NCI-H69 (cell line): Measurements from ENCODE around the gene DNAJC6.
"Not testable (repeated sequence)": the region's sequence is repeated elsewhere in the genome, so short reads cannot be mapped to it uniquely, and the experiment has no call there.

ENCODE experiments used
- DNase-seq: peaks from one replicate; lab custom pipeline; 2025; lab: John Stamatoyannopoulos, UW

The DNAJC6 gene

GRCh38 chr1:65309304-65310077, at the start of gene DNAJC6:
DNAJC6 (plus strand) TSS chr1:65309543; CDS start chr1:65309746, 203 bp downstream.
- DNase-seq: peak; percentile 91

- no peak for DNase-seq
Measured at GRCh38 chr1:65259816-65260215, 49.5 kb upstream of the DNAJC6 start.

DNA sequence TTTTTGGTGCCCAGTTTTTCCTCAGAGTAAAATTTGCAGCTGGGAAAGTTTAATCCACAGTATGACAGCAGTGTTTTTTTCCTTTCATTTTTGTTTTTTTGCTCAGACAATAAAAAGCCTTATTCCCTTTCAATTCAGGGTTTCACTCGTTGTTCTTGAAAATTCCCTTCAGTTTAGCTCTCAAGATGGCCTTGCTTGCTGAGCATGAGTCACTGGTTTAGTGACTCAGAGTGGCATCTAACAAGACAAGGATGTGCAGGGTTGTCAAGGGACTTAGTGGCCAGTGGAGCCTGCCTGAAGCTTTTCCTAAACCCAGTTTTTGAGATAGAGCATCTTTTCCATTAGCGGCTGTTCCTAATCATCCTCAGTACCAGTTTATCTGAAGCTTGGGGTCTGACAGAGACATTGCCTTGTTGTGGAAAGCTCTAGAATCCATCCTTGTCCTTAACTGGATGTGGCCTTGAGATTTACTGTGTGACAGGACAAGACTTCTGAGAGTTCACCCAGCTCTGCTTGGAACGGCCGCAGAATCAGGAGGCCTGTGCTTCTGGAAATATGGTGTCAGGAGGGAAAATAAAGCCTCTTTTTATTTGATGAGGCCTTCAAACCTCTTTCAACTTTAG, 48.4 kb upstream of the DNAJC6 start:
- peak; percentile 5 for DNase-seq

DNA sequence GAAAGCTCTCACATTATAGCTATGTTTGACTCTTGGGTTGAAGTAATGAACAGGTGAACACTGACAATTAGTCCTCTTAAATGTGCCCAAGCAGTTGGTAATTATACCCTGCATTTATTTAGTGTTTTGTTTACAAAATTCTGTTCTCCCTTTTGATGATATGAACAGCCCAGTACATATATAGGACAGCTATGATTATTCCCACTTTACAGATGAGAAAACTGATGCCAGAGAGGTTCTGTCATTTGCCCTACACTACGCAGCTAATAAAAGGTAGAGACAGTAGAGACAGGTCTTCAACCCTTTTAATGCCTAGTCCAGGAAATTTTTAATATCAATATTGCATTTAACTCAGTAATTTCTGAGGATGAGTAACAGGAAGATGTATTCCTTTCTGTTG, 46.1 kb upstream of the DNAJC6 start:
- no peak for DNase-seq

GRCh38 chr1:65264197-65264929, 45.0 kb upstream of the DNAJC6 start:
- peak; percentile 92 for DNase-seq

DNA sequence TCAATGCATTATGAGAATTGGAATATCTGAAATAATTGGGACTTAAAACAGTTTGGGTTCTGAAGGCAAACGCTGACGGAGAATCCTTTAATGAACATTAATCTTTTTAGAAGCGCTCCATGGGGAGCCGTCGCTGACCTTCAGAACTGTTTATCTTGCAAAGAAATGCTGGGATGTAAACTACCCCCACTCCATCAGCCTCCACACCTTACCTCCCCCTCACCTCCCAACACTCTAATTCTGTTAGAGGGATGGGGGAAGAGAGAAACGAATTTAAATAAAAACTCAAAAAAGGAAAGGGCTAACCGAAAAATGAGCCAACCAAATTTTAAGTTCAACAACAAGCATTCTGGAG, 44.1 kb upstream of the DNAJC6 start:
- DNase-seq: peak; percentile 67

- peak; percentile 80 for DNase-seq
Measured at GRCh38 chr1:65265651-65266351, 43.5 kb upstream of the DNAJC6 start.

DNA sequence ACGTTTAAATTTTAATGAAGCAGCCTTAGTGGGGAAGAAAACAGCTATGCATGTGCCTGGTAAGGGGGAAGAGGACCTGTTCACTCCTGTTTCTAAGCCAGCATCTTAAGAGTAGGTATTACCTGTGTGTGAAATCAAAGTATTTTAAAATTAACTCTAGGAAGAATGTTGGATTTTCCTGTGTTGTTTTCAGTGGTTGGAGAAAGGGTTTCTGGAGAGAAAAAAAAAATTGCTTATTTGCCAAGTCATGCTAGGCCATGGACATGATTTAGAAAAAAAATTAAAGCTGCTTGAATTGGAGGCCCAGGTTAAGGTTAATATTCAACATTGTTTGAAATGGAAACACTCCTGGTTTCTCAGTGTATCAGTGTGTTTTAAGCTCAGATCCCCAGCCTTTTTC, 42.9 kb upstream of the DNAJC6 start:
- no peak for DNase-seq

DNA sequence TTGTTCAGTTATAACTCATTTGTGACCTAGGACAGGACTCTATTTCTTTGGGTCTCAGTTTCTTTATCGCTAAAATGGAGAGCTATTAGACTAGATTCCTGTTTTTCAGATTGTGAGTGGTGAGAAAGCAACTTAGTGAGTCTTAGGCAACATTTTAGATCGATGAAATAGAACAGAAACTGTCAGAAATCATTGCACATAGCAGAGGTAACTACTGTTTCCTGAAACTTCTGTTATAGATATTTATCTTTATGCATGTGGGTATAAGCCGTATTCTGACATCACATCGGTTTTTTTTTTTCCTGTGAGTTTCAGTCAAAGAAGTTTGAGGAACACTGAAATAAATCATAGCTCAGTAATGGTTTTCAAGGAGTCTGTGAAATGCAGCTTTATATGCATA, 42.1 kb upstream of the DNAJC6 start:
- no peak for DNase-seq

GRCh38 chr1:65267683-65268082, 41.7 kb upstream of the DNAJC6 start:
- DNase-seq: peak; percentile 50

- DNase-seq: no peak
Measured at GRCh38 chr1:65269612-65270011, 39.7 kb upstream of the DNAJC6 start.

DNA sequence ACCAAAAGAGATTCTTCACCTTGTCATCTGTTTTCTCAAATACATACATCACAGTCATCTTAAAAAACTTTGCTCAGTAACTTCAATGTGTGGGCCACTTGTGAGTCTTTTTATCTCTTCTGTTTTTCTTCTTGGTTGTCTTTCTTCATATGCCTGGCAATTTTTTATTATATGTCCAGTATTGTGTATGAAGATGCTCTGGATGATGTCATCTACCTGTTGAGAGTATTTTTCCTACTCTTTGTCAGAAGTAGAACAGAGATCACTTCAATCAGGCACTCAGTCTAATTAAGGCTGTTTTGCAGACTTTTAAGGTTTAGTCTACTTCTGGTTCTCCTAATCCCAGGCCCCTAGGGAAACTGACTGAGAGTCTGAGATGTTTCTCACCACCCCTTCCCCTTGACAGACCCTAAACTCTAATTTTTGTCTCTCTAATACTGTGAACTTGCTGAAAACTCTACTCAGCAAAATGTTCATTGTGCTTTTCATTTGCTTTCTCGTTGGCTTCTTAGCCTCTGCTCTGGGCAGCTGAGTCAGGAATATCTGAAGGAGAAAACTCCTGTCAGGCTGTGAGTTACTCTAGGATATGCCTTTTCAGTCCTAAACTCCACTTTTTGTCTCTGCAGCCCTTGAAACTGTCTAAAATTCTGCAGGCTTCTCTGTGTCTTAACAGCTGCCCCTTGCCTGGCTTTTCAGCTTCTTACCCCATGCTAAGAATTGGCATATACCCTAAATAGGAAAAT, 33.0 kb upstream of the DNAJC6 start:
- peak; percentile 6 for DNase-seq

DNA sequence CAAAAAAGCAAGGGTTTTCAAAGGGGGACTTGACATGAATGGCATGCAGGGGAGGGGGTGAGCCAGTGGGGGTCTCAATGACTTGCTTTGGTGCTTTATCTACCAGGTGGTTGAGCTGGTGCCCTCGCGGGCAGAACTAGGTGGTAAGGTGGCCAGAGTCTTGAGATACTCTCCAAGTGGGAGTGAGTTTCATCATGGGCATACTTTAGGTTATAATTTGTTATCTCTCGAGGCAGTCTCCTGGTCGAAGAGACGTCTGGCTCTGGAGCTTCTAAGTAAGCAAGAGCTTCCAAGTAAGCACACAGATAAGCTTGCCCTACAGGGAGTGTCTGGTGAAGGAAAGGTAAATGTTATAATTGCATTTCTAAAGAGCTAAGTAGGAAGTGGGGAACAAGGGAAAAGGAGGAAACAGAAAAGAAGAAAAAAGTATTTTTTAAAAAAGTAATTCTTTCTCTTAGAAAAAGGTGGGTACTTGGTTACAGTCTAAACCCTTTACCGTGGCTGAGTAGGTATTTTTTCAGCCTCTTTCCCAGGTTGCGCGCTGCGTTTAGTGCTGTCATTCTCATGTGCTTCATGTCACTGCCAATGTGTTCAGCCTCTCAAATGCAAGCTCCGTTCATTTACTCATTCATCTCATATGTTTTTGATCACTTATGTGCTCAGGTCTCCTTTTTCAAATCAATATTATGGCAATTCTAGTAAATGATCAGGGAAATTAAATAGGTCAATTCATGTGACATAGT, 31.6 kb upstream of the DNAJC6 start:
- DNase-seq: no peak

GRCh38 chr1:65278376-65279069, 30.8 kb upstream of the DNAJC6 start:
- peak; percentile 23 for DNase-seq

- peak; percentile 51 for DNase-seq
Measured at GRCh38 chr1:65279070-65279779, 30.1 kb upstream of the DNAJC6 start.

DNA sequence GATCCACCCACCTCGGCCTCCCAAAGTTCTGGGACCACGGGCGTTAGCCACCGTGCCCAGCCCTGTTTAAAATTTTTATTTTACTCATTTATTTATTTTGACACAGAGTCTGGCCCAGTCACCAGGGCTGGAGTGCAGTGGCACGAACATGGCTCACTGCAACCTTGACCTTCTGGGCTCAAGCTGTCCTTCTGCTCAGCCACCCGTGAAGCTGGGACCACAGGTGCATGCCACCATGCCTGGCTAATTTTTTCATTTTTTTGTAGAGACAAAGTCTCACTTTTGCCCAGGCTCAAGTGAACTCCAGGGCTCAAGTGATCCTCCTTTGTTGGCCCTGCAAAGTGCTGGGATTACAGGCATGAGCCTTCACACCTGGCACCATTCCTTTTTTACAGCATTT, 27.5 kb upstream of the DNAJC6 start:
- DNase-seq: no peak

GRCh38 chr1:65284229-65284628, 25.1 kb upstream of the DNAJC6 start:
- no peak for DNase-seq

DNA sequence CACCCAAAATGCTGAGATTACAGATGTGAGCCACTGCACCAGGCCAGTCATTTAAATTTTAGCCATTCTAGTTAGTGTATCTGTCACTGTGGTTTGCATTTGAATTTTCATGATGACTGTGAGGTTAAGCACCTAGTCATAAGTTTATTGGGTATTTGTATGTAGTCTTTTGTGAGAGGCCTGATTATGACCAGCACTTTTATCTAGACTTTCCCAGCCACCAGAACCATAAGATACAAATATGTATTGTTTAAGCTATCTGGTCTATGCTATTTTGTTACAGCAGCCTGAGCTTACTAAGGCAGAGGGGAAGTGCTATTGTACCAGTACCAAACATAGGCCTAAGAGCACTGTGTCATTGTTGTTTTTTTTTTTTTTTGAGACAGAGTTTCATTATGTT, 19.9 kb upstream of the DNAJC6 start:
- DNase-seq: no peak

- DNase-seq: not testable (repeated sequence)
Measured at GRCh38 chr1:65291818-65292217, 17.5 kb upstream of the DNAJC6 start.
